ENCODE measurements around the gene DTX3L. TPM values are rescaled to one million over a fixed set of nuclear protein-coding genes. Genes with fewer than 3 reads are reported as not detected.

Gene DTX3L
- total RNA-seq, 1 experiment from 2014 or later = 18.9 TPM

DNA sequence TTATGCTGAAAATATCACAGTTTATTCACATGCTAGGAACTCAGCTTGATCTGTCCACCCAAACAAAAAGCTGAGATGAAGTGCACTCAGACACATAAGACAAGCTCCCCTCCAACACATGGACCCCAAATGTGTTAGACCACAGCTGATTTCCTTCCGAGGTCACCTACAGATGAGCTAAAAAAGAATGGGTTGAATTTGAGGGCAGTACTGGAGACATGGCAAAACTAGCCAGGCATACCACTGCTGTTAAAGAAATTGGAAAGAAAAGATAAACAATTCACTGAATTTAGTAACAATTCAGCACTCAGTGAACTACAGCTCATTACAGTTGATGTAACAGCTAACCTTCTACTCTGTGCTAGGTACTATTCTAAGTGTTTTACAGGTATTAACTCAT lies 15.5 kb upstream of the DTX3L start:
- intact Hi-C loops (cut with micrococcal nuclease; ENCODE audit: unreplicated experiment) = no loop called here
- Histone ChIP-seq H3K4me1 (ENCODE audit: insufficient read depth, low read length, poor library complexity, severe bottlenecking) (no peaks in the 10 kb centered on the region), H3K9me3 (ENCODE audit: low read depth, low read length, poor library complexity, severe bottlenecking) (no peaks in the 10 kb centered on the region), H3K36me3 (ENCODE audit: insufficient read depth, low read length, poor library complexity, severe bottlenecking) (no peaks in the 10 kb centered on the region), H3K27me3 (replicated peaks; ENCODE audit: insufficient read depth, low read depth, low read length, poor library complexity) (no peaks in the 10 kb centered on the region), H3K4me3 (ENCODE audit: low read depth, low read length, poor library complexity, severe bottlenecking) (no peak overlapping the region), H3K27ac (ENCODE audit: low read depth, low read length, poor library complexity, severe bottlenecking) (no peak overlapping the region)
- ChIA-PET CTCF (interaction anchor here (0.6 kb wide), 1 partner anchor 93 kb away, joined by 5 read pairs; no protein-coding TSS in a partner anchor), POLR2A (ENCODE audit: low non-redundant PET) (no interaction called here)
- DNase-seq (ENCODE audit: low spot score) = no peak
- TF ChIP-seq, protein P1, sequence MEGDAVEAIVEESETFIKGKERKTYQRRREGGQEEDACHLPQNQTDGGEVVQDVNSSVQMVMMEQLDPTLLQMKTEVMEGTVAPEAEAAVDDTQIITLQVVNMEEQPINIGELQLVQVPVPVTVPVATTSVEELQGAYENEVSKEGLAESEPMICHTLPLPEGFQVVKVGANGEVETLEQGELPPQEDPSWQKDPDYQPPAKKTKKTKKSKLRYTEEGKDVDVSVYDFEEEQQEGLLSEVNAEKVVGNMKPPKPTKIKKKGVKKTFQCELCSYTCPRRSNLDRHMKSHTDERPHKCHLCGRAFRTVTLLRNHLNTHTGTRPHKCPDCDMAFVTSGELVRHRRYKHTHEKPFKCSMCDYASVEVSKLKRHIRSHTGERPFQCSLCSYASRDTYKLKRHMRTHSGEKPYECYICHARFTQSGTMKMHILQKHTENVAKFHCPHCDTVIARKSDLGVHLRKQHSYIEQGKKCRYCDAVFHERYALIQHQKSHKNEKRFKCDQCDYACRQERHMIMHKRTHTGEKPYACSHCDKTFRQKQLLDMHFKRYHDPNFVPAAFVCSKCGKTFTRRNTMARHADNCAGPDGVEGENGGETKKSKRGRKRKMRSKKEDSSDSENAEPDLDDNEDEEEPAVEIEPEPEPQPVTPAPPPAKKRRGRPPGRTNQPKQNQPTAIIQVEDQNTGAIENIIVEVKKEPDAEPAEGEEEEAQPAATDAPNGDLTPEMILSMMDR (conservative IDR thresholded peaks at IDR 0.05; ENCODE audit: low read depth, low read length) = no peak
- TF ChIP-seq EZH2 (IDR thresholded peaks at IDR 0.05; ENCODE audit: borderline replicate concordance, low read depth, low read length, poor library complexity, severe bottlenecking) = no peak
- BruUV-seq (replicated peaks) = no TSS peak

DNA sequence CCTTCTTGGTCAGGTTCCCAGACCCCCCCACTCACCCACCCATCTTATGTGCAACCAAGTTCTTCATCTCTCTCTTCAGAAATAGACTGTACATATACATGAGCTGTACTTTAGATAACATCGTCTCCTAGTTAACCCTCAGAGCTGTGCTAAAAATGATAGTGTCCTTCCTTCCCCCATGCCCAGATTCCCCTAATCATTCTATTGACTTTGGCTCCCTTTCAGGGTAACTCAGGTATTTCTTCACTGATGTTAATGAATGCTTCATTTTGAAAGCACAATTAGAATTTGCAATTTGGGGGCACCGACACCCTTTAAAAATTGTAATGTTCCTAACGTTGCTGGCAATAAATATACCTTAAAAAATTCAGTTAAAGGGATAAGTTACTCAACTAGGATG lies 11.0 kb upstream of the DTX3L start:
- CTCF ChIA-PET = no interaction called here
- intact Hi-C loops (cut with micrococcal nuclease; ENCODE audit: unreplicated experiment) = no loop called here

DNA sequence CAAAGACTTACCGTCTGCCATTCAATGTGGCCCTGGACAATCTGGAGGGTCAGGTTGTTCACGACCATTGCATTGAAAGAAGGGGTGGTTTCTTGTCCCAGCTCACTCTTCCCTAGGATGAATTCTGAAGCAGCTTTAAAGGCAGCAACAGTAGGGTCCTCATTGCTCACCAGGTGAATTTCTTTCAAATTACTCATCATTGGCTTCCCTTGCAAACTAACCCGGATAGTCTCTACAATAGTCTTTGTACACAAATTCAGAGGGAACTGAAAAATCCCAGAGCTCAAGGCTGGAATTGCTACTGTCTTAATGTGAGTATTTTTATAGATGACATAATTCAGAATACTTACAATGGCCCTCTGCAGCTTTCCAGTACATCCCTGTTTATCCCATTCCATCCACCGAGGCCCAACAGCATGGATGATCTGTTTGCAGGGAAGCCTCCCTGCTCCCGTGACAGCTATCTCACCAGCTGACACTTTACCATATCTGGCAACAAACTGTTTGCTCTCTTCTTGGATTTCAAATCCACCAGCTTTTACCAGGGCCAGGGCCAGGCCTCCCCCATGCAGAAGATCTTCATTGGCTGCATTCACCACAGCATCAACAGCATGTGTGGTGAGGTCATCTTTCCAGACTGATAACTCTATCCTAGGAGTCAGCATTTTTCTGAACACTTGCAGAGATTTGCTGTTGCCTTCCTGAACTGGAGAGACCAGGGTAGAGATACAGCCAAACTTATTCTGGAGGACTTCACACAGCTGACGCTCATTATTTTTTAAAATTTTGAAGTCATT lies 8.7 kb upstream of the DTX3L start:
- no peak for DNase-seq (ENCODE audit: low spot score)
- intact Hi-C loops (cut with micrococcal nuclease; ENCODE audit: unreplicated experiment) = no loop called here
- no TSS peak for BruUV-seq (replicated peaks)
- Histone ChIP-seq H3K27ac (ENCODE audit: low read depth, low read length, poor library complexity, severe bottlenecking) (no peak overlapping the region), H3K4me3 (ENCODE audit: low read depth, low read length, poor library complexity, severe bottlenecking) (no peak overlapping the region), H3K36me3 (ENCODE audit: insufficient read depth, low read length, poor library complexity, severe bottlenecking) (no peaks in the 10 kb centered on the region), H3K9me3 (ENCODE audit: low read depth, low read length, poor library complexity, severe bottlenecking) (no peaks in the 10 kb centered on the region), H3K27me3 (replicated peaks; ENCODE audit: insufficient read depth, low read depth, low read length, poor library complexity) (no peaks in the 10 kb centered on the region), H3K4me1 (ENCODE audit: insufficient read depth, low read length, poor library complexity, severe bottlenecking) (peaks cover 14% of the 10 kb centered on the region)
- POLR2A ChIA-PET (ENCODE audit: low non-redundant PET) = interaction anchor here (0.6 kb wide), 1 partner anchor 66 kb away, joined by 3 read pairs; no protein-coding TSS in a partner anchor
- no peak for TF ChIP-seq EZH2 (IDR thresholded peaks at IDR 0.05; ENCODE audit: borderline replicate concordance, low read depth, low read length, poor library complexity, severe bottlenecking)
- TF ChIP-seq, protein P1 (conservative IDR thresholded peaks at IDR 0.05; ENCODE audit: low read depth, low read length) = no peak
- CTCF ChIA-PET = no interaction called here

More for the DNA sequence above, 11.0 kb upstream of the DTX3L start:
- H3K36me3 ChIP-seq (ENCODE audit: insufficient read depth, low read length, poor library complexity, severe bottlenecking) = no peaks in the 10 kb centered on the region
- POLR2A ChIA-PET (ENCODE audit: low non-redundant PET) = no interaction called here
- no TSS peak for BruUV-seq (replicated peaks)
- TF ChIP-seq EZH2 (IDR thresholded peaks at IDR 0.05; ENCODE audit: borderline replicate concordance, low read depth, low read length, poor library complexity, severe bottlenecking) = no peak
- TF ChIP-seq, protein P1 (conservative IDR thresholded peaks at IDR 0.05; ENCODE audit: low read depth, low read length) = no peak
- no peaks in the 10 kb centered on the region for H3K27me3 ChIP-seq (replicated peaks; ENCODE audit: insufficient read depth, low read depth, low read length, poor library complexity)
- H3K27ac ChIP-seq (ENCODE audit: low read depth, low read length, poor library complexity, severe bottlenecking) = no peak overlapping the region
- H3K4me3 ChIP-seq (ENCODE audit: low read depth, low read length, poor library complexity, severe bottlenecking) = no peak overlapping the region
- H3K4me1 ChIP-seq (ENCODE audit: insufficient read depth, low read length, poor library complexity, severe bottlenecking) = no peaks in the 10 kb centered on the region
- H3K9me3 ChIP-seq (ENCODE audit: low read depth, low read length, poor library complexity, severe bottlenecking) = no peaks in the 10 kb centered on the region
- no peak for DNase-seq (ENCODE audit: low spot score)

Measured in A673 (cell line).